A673 (cell line): ENCODE data around the gene NR6A1. TPM values are rescaled to one million over a fixed set of nuclear protein-coding genes. Genes with fewer than 3 reads are reported as not detected.

Source experiments
- BruUV-seq: library from RNA; stranded (reverse); fragments of 400-500 nt; replicated peaks from 2 replicates; lab custom pipeline; 2021; lab: Mats Ljungman, UMichigan
- CTCF ChIA-PET: fragments of 300-600 bp; sonication (Branson Sonifier 250); formaldehyde crosslinking; loops from one replicate; lab custom pipeline; 2022; ENCODE audit warnings: antibody characterized with exemption; lab: Charles Lee
- POLR2A ChIA-PET: fragments of 300-600 bp; sonication (Branson Sonifier 250); formaldehyde crosslinking; loops from one replicate; lab custom pipeline; 2022; ENCODE audit warnings: antibody characterized with exemption; ENCODE audit not compliant: low non-redundant PET; lab: Charles Lee
- DNase-seq: peaks from one replicate; pipeline ENCODE4 v3.0.0-alpha.2; 2015; ENCODE audit warnings: low spot score
- H3K27ac ChIP-seq: fragments of 200-600 bp; sonication (generic); 2 replicates; pipeline ENCODE4 v1.5.1; 2016; ENCODE audit warnings: mixed run types, low read depth, mild to moderate bottlenecking, mixed read lengths, antibody characterized with exemption, low read length; ENCODE audit not compliant: poor library complexity, severe bottlenecking
- H3K27me3 ChIP-seq: fragments of 200-600 bp; sonication (generic); replicated peaks from 2 replicates; pipeline ENCODE4 v1.6.1; 2017; ENCODE audit warnings: mixed run types, low read depth, mild to moderate bottlenecking, mixed read lengths, antibody characterized with exemption, low read length; ENCODE audit not compliant: insufficient read depth, poor library complexity
- H3K36me3 ChIP-seq: fragments of 200-600 bp; sonication (generic); 2 replicates; pipeline ENCODE4 v1.6.1; 2016; ENCODE audit warnings: mixed run types, mild to moderate bottlenecking, mixed read lengths, antibody characterized with exemption, low read length; ENCODE audit not compliant: insufficient read depth, poor library complexity, severe bottlenecking
- H3K4me1 ChIP-seq: fragments of 200-600 bp; sonication (generic); 2 replicates; pipeline ENCODE4 v1.6.1; 2017; ENCODE audit warnings: mixed run types, mild to moderate bottlenecking, mixed read lengths, antibody characterized with exemption, low read length; ENCODE audit not compliant: insufficient read depth, poor library complexity, severe bottlenecking
- H3K4me3 ChIP-seq: fragments of 200-600 bp; sonication (generic); 2 replicates; pipeline ENCODE4 v1.5.1; 2016; ENCODE audit warnings: low read depth, mixed run types, mild to moderate bottlenecking, mixed read lengths, low read length; ENCODE audit not compliant: poor library complexity, severe bottlenecking
- H3K9me3 ChIP-seq: fragments of 200-600 bp; sonication (generic); 2 replicates; pipeline ENCODE4 v1.6.1; 2016; ENCODE audit warnings: mixed run types, low read depth, mild to moderate bottlenecking, mixed read lengths, antibody characterized with exemption, low read length; ENCODE audit not compliant: poor library complexity, severe bottlenecking
- EZH2 ChIP-seq: fragments of 200-600 bp; sonication (generic); IDR thresholded peaks from 2 replicates; pipeline ENCODE4 v1.6.1; 2017; ENCODE audit warnings: borderline replicate concordance, low read depth, mild to moderate bottlenecking, mixed read lengths, antibody characterized with exemption, low read length; ENCODE audit not compliant: poor library complexity, severe bottlenecking
- intact Hi-C: fragments of 100-400 bp; cut with micrococcal nuclease; formaldehyde crosslinking; loops from one replicate; pipeline ENCODE4 v1.10.0; 2022; ENCODE audit not compliant: unreplicated experiment
- total RNA-seq: library from RNA; stranded (reverse); gene quantifications from 2 replicates; pipeline ENCODE4 v1.2.3, GENCODE V29; 2021
- TF ChIP-seq, protein P1 (sequence below): fragments of 300-800, 200-600 bp; sonication (generic); conservative IDR thresholded peaks from 2 replicates; pipeline ENCODE4 v1.5.1; 2017; ENCODE audit warnings: low read depth, mild to moderate bottlenecking, antibody characterized with exemption, low read length, moderate library complexity, mixed read lengths

NR6A1 gene
- total RNA-seq, 1 experiment from 2014 or later, result 5.3 TPM

DNA sequence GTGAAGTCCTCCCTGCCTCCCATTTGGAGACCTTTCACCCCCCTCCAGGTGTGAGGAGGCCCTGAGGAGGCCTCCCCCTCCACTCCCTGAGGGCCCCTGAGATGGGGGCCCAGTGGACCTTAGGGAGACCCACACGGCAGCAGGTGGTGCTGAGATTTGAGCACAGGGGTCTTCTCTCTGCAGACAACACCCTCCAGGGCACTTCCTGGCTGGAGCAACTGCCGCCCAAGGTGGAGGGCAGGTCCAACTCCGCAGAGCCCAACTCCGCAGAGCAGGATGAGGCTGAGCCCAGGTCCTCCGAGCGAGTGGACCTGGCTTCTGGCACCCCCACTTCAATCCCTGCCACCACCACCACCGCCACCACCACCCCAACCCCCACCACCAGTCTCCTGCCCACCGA lies 32.8 kb upstream of the NR6A1 start:
- ChIA-PET CTCF (no interaction called here), POLR2A (no interaction called here)
- intact Hi-C loops, result no loop called here
- Histone ChIP-seq H3K4me3 (no peak overlapping the region), H3K27me3 (no peaks in the 10 kb centered on the region), H3K36me3 (no peaks in the 10 kb centered on the region), H3K27ac (no peak overlapping the region), H3K4me1 (peaks cover 10% of the 10 kb centered on the region), H3K9me3 (no peaks in the 10 kb centered on the region)
- DNase-seq, result no peak
- BruUV-seq, result no TSS peak
- no peak for TF ChIP-seq EZH2
- TF ChIP-seq, protein P1, sequence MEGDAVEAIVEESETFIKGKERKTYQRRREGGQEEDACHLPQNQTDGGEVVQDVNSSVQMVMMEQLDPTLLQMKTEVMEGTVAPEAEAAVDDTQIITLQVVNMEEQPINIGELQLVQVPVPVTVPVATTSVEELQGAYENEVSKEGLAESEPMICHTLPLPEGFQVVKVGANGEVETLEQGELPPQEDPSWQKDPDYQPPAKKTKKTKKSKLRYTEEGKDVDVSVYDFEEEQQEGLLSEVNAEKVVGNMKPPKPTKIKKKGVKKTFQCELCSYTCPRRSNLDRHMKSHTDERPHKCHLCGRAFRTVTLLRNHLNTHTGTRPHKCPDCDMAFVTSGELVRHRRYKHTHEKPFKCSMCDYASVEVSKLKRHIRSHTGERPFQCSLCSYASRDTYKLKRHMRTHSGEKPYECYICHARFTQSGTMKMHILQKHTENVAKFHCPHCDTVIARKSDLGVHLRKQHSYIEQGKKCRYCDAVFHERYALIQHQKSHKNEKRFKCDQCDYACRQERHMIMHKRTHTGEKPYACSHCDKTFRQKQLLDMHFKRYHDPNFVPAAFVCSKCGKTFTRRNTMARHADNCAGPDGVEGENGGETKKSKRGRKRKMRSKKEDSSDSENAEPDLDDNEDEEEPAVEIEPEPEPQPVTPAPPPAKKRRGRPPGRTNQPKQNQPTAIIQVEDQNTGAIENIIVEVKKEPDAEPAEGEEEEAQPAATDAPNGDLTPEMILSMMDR, result no peak

DNA sequence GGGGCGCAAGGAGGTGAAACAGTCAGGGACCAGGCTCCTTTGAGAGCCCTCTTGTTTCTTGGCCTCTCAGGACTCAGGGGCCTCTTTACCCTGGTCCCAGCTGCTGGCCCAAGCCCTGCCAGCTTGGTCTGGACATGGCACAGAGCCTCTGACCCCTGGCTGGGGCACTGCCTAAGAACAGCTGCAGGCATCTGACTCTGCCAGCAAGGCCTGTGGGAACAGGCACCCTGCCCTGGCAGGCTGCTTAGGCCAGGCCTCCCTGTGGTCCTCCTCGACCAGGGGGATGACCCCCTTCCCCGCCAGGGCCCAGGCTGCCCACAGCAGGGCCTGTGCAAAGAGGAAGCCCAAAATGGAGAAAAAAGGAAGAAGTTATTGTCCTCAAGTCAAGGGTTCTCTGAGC lies 31.3 kb upstream of the NR6A1 start:
- peaks cover 10% of the 10 kb centered on the region for H3K4me1 ChIP-seq
- POLR2A ChIA-PET, result no interaction called here
- H3K27ac ChIP-seq, result no peak overlapping the region
- no peak for TF ChIP-seq EZH2
- TF ChIP-seq, protein P1, result no peak
- intact Hi-C loops, result no loop called here
- H3K9me3 ChIP-seq, result no peaks in the 10 kb centered on the region
- CTCF ChIA-PET, result no interaction called here
- BruUV-seq, result no TSS peak
- no peak overlapping the region for H3K4me3 ChIP-seq
- DNase-seq, result no peak
- no peaks in the 10 kb centered on the region for H3K36me3 ChIP-seq
- no peaks in the 10 kb centered on the region for H3K27me3 ChIP-seq

DNA sequence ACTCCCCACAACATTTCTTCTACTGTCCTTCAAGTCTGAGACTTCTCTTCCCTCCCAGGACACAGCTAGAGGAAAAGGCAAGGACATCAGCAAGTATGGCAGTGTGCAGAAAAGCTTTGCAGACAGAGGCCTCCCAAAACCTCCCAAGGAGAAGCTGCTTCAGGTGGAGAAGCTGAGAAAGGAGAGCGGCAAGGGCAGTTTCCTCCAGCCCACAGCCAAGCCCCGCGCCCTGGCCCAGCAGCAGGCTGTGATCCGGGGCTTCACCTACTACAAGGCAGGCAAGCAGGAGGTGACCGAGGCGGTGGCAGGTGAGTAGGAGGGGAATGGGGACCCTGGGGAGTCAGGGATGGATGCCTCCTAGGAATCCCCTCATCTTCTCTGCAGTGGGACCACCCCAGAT lies 30.2 kb upstream of the NR6A1 start:
- TF ChIP-seq EZH2, result no peak
- TF ChIP-seq, protein P1, result no peak

More for the DNA sequence above, 30.2 kb upstream of the NR6A1 start:
- ChIA-PET POLR2A (no interaction called here), CTCF (interaction anchor here (1.5 kb wide), 1 partner anchor 51 kb away, joined by 4 read pairs; no protein-coding TSS in a partner anchor)
- peaks cover 10% of the 10 kb centered on the region for H3K4me1 ChIP-seq
- no peak for DNase-seq
- no peak overlapping the region for H3K4me3 ChIP-seq
- H3K36me3 ChIP-seq, result no peaks in the 10 kb centered on the region
- intact Hi-C loops, result no loop called here
- no peaks in the 10 kb centered on the region for H3K27me3 ChIP-seq
- no peak overlapping the region for H3K27ac ChIP-seq
- no peaks in the 10 kb centered on the region for H3K9me3 ChIP-seq
- no TSS peak for BruUV-seq
